ENCODE measurements around the gene ATG9A.
"Not testable (repeated sequence)": the region's sequence is repeated elsewhere in the genome, so short reads cannot be mapped to it uniquely, and the experiment has no call there.

Gene ATG9A

GRCh38 chr2:219205981-219206327 lies 23.5 kb downstream of the ATG9A start:
- no peak for DNase-seq

GRCh38 chr2:219205165-219205538 lies 24.3 kb downstream of the ATG9A start:
- DNase-seq = no peak

- DNase-seq = no peak
These were observed 24.8 kb downstream of the ATG9A start for GRCh38 chr2:219204425-219205164.

- DNase-seq = not testable (repeated sequence)
These were observed 28.1 kb downstream of the ATG9A start for GRCh38 chr2:219201331-219201730.

GRCh38 chr2:219200502-219201326 lies 28.7 kb downstream of the ATG9A start:
- DNase-seq = not testable (repeated sequence)

- no peak for DNase-seq
These were observed 29.8 kb downstream of the ATG9A start for GRCh38 chr2:219199470-219200211.

- DNase-seq = no peak
These were observed 30.5 kb downstream of the ATG9A start for GRCh38 chr2:219198974-219199373.

- DNase-seq = no peak
These were observed 32.0 kb downstream of the ATG9A start for GRCh38 chr2:219197388-219197787.

- no peak for DNase-seq
These were observed 42.5 kb downstream of the ATG9A start for GRCh38 chr2:219186754-219187456.

GRCh38 chr2:219184121-219184520 lies 45.3 kb downstream of the ATG9A start:
- no peak for DNase-seq

- DNase-seq = no peak
These were observed 46.2 kb downstream of the ATG9A start for GRCh38 chr2:219183151-219183772.

- DNase-seq = no peak
These were observed 46.9 kb downstream of the ATG9A start for GRCh38 chr2:219182331-219183150.

GRCh38 chr2:219181531-219181930 lies 47.9 kb downstream of the ATG9A start:
- DNase-seq = no peak

- no peak for DNase-seq
These were observed 48.5 kb downstream of the ATG9A start for GRCh38 chr2:219180961-219181360.

- no peak for DNase-seq
These were observed 49.6 kb downstream of the ATG9A start for GRCh38 chr2:219179601-219180465.

- DNase-seq = no peak
These were observed 50.9 kb downstream of the ATG9A start for GRCh38 chr2:219178377-219179175.

- DNase-seq = peak; percentile 87
These were observed 51.7 kb downstream of the ATG9A start, which contains the start of gene RETREG2 for GRCh38 chr2:219177552-219178376. TSS of gene RETREG2 (plus strand) at chr2:219178275. CDS start at chr2:219178353, 78 bp downstream.
